ENCODE measurements around the gene ABLIM1. TPM values are rescaled to one million over a fixed set of nuclear protein-coding genes. Genes with fewer than 3 reads are reported as not detected.

Gene ABLIM1
- total RNA-seq, 1 donor from 2014 or later, result 47.0 TPM

DNA sequence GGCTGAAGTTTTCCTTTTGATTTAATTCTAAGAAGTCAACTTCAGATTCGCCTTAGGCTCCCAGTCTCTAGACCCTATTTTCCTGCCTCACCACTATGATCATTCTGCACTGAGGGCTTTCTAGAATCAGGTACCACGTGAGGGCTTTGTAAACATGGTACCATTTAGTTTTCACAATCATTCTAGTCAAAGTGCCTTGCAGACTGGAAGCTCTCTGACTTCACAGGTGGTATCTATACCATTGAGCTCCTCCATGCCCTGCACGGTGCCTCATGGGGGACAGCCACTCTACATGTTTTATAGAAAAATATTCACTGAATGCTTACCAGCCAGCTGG, 106.5 kb downstream of the ABLIM1 start:
- DNase-seq (ENCODE audit: low spot score), result no peak
- peak; percentile 3 for ATAC-seq

- ATAC-seq, result peak; percentile 38
- peak; percentile 72 for DNase-seq (ENCODE audit: low spot score)
Observed at GRCh38 chr10:114550756-114551635, 107.1 kb downstream of the ABLIM1 start.

GRCh38 chr10:114548662-114549061, 109.4 kb downstream of the ABLIM1 start:
- DNase-seq (ENCODE audit: low spot score) (peak; percentile 80), ATAC-seq (peak; percentile 87)

DNA sequence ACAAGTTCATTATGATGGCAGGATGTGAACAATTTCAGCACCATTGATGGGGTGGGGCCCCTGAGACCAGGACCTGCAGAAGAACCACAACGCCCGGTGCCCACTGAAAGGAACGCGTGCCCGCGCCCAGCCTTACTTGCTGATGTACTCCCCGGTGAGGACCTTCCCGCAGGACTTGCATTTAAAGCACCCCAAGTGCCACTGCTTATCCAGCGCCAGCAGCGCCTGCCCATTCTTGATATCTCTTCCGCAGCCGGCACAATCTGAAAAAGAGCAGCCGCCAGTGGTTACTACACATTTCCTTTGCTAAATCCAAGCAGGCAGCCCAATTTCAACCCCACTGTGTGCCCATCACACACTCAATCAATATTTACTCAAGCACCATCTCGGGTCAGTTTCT, 110.6 kb downstream of the ABLIM1 start:
- ATAC-seq (no peak), DNase-seq (ENCODE audit: low spot score) (no peak)

DNA sequence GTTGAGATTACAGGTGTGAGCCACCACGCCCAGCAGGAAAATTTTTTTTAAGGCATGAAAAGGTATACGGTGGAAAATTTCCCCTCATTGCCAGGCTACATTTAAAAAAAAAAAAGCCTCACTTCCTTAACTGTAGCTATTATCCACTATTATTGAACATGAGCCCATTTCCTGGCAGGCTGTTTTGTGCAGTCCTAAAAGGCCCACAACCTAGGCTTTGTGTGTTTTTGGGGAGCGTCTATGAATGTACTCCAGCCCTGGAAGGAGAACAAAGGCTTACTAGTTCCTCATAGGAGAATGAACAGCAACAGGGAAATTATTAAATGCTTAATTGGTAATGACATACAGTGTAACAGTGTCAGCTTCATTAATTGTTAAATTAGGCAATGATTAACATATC, 111.0 kb downstream of the ABLIM1 start:
- ATAC-seq (no peak), DNase-seq (ENCODE audit: low spot score) (no peak)

DNA sequence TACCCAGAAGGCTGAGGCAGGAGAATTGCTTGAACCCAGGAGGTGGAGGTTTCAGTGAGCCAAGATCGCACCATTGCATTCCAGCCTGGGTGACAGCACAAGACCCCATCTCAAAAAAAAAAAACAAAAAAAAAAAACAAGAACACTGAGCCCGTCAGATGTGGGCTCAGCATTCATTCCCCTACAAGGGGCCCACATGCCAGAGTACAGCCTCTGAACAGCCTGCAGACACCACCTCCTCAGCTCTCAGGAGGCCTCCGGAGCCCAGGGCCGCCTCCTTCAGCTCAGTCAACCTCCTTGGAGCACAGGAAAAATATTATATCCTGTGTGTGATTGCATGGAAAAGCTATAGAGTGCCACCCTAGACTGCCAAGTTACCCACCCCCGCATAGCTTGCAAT, 112.3 kb downstream of the ABLIM1 start:
- ATAC-seq, result no peak

DNA sequence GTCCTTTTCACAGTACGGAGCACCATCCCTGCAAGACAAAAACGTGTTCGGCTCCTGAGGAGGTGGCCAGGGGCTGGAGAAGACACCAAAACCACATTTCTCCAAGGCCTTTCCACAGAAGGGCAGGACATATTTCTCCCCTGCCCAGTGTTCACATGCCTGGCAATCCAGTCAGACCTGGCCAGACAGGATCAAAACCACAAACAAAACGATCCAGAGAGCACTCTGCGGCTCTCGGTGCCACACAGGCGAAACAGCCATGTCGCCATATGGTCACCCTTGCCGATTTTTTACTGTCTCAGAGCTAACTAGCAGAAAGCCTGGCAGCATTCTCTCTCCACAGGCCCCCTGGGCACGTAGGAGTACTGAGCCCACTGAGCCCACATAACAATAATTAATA, 113.0 kb downstream of the ABLIM1 start:
- ATAC-seq, result no peak
- DNase-seq (ENCODE audit: low spot score), result no peak

More for the DNA sequence above, 112.3 kb downstream of the ABLIM1 start:
- no peak for DNase-seq (ENCODE audit: low spot score)

DNA sequence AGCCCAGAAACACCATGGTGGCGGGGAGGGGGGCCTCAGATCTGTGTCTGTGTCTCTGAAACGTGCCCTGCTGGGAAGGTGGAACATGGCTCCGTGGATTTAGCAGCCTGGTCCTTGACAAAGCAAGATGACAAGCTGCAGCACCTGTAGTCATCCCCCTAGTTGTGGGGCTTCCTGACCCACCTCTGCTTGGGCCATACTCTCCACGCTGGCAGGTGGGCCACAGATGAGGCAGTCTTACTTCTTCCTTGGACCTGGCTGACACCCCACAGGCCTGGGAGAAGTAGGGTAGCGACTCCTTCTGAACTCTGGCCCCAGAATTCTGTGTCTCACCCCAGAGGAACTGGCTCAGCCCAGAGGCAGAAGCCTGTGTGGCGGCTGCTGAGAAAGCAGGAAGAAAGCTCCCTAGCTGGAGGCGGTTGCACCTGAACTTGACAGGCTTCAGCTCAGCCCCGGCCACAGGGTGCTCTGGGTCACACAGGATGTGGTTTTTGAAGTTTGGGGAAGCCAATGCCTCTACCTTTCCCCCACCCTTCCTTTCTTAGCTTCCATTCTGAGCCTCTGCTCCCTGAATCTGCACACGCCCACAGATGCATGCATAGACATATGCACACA, 113.9 kb downstream of the ABLIM1 start:
- DNase-seq (ENCODE audit: low spot score) (no peak), ATAC-seq (no peak)

DNA sequence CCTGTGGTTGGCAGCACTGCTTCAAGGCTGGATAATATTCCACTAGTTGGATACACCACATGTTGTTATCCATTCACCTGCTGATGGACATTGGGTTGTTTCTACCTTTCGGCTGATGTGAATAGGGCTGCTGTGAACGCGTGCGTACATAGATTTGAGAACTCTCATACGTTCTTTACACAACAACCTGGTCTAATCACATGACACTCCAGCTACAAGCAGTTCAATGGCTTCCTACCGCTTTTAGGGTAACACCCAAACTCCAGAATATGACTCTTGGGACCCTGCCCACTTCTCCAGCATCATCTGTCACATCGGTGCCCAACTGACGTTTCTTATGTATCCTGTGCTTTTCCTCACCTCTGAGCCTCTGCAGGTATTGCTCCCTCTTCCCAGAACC, 114.6 kb downstream of the ABLIM1 start:
- no peak for DNase-seq (ENCODE audit: low spot score)
- no peak for ATAC-seq

GRCh38 chr10:114542373-114542772, 115.7 kb downstream of the ABLIM1 start:
- ATAC-seq (no peak), DNase-seq (ENCODE audit: low spot score) (no peak)

GRCh38 chr10:114541797-114542160, 116.3 kb downstream of the ABLIM1 start:
- no peak for ATAC-seq
- DNase-seq (ENCODE audit: low spot score), result no peak

- ATAC-seq (no peak), DNase-seq (ENCODE audit: low spot score) (no peak)
Observed at GRCh38 chr10:114541081-114541796, 116.8 kb downstream of the ABLIM1 start.

GRCh38 chr10:114540236-114540635, 117.8 kb downstream of the ABLIM1 start:
- no peak for DNase-seq (ENCODE audit: low spot score)
- ATAC-seq, result no peak

DNA sequence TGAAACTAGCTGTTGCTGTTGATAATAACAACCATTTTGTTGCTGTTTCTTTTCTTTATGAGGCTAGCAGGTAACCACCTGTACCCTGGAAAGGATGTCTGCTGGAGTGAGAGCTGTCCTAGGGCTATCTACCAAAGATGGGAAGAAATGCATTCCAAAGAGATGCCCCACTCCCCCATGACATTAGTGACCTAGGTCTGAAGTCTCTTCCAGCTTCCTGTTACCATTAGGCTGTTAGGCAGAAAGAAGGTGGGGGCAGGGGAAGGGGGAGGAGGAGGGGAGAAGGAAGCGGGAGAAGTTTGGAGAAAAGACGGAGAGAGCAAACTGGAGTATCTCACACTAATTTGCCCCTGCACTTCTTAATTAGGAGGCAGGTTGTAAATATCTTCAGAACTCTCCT, 118.5 kb downstream of the ABLIM1 start:
- no peak for DNase-seq (ENCODE audit: low spot score)
- no peak for ATAC-seq

- DNase-seq (ENCODE audit: low spot score), result no peak
- no peak for ATAC-seq
Observed at GRCh38 chr10:114538181-114538906, 119.7 kb downstream of the ABLIM1 start.

GRCh38 chr10:114537736-114538135, 120.3 kb downstream of the ABLIM1 start:
- ATAC-seq, result no peak
- no peak for DNase-seq (ENCODE audit: low spot score)

DNA sequence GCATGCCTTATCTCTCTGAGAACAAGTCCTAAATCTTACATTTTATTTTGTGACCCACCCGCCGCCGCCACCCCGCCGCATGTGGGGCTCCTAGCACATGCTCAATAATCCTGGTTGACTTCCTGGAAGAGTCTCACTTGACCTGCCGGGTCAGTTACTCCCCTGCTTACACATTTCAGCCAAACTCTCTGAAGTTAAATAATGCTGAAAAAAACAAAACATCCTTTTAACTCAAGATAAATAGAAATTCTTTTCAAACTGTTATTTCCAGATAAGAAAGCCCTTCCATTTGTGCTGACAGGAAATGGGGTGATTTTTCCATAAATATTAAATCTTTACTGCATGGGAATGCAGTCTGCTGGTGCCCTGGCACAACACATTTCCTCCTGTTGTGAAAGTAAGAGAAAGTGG, 123.5 kb downstream of the ABLIM1 start:
- ATAC-seq (no peak), DNase-seq (ENCODE audit: low spot score) (no peak)

DNA sequence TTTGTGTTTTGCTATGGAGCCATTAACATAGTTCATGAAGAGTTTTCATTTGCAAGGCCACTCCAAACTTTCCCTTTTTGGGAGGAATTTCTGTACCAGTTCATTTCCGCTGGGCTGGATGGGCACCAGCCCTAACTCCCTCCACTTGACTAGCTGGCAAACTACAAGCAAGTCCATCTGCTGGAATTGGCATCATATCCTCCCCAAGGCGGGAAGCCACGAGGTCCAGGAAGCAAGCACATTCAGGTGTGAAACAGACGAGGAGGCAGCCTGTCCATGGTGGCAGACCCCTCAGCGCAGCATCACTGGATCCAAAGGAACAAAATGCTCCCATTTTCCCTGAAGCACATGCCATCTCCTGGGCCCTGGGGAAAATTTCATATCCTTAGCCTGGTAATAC, 125.8 kb downstream of the ABLIM1 start:
- DNase-seq (ENCODE audit: low spot score), result no peak
- peak; percentile 32 for ATAC-seq

GRCh38 chr10:114526504-114527238, 131.4 kb downstream of the ABLIM1 start:
- peak; percentile 83 for DNase-seq (ENCODE audit: low spot score)
- ATAC-seq, result peak; percentile 87

DNA sequence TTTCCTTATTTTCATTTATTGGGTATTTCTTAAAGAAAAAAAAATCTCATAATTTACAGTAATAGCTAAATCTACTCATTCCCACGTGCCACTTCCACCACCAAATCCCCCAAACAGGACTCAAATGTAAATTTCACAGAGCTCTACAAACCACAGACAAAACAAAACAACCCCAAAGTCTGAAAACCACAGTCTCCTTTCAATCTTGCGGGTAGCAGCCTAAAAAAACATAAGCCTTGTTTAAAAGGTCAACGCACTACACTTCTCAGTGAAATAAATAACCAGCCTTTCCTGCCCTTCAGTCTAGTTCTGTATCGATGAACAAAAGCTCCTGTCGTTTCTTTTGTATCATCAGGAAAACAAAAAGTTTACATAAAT, 132.0 kb downstream of the ABLIM1 start:
- peak; percentile 52 for ATAC-seq

More for the DNA sequence above, 132.0 kb downstream of the ABLIM1 start:
- DNase-seq (ENCODE audit: low spot score), result no peak
